Forelimb muscle (tissue), 1 donor: ENCODE data around the gene CCDC14. TPM values are rescaled to one million over a fixed set of nuclear protein-coding genes. Genes with fewer than 3 reads are reported as not detected.
"Not testable (repeated sequence)": the region's sequence is repeated elsewhere in the genome, so short reads cannot be mapped to it uniquely, and the experiment has no call there.

Experiments used
- DNase-seq: peaks from one replicate; pipeline ENCODE4 v3.0.0-alpha.2; 2013; ENCODE audit warnings: low read depth
- polyA plus RNA-seq: library from polyadenylated mRNA; unstranded; fragments of 120-200 nt; gene quantifications from one replicate; pipeline ENCODE4 v1.2.1, GENCODE V29; 2013; ENCODE audit not compliant: insufficient read length

The CCDC14 gene
- polyA plus RNA-seq, 1 donor = 53.9 TPM

GRCh38 chr3:123967260-123967659 is 6.2 kb upstream of the CCDC14 start:
- DNase-seq = not testable (repeated sequence)

GRCh38 chr3:123966799-123967198 is 5.8 kb upstream of the CCDC14 start:
- DNase-seq = not testable (repeated sequence)

- DNase-seq = not testable (repeated sequence)
Measured at GRCh38 chr3:123964793-123965192, 3.8 kb upstream of the CCDC14 start.

- no peak for DNase-seq
Measured at GRCh38 chr3:123961508-123961856, 453 bp upstream of the CCDC14 start.

- DNase-seq = no peak
Measured at GRCh38 chr3:123953735-123954134, 7.3 kb downstream of the CCDC14 start.

- no peak for DNase-seq
Measured at GRCh38 chr3:123952844-123953520, 8.0 kb downstream of the CCDC14 start.

GRCh38 chr3:123951522-123952447 is 9.2 kb downstream of the CCDC14 start:
- no peak for DNase-seq

GRCh38 chr3:123949641-123950040 is 11.4 kb downstream of the CCDC14 start:
- no peak for DNase-seq

GRCh38 chr3:123948449-123948848 is 12.6 kb downstream of the CCDC14 start:
- no peak for DNase-seq

GRCh38 chr3:123947482-123947881 is 13.5 kb downstream of the CCDC14 start:
- no peak for DNase-seq

GRCh38 chr3:123941542-123941941 is 19.5 kb downstream of the CCDC14 start:
- no peak for DNase-seq

GRCh38 chr3:123941121-123941520 is 19.9 kb downstream of the CCDC14 start:
- DNase-seq = no peak

GRCh38 chr3:123939706-123940105 is 21.3 kb downstream of the CCDC14 start:
- DNase-seq = no peak

- DNase-seq = no peak
Measured at GRCh38 chr3:123936400-123936799, 24.6 kb downstream of the CCDC14 start.

GRCh38 chr3:123935830-123936229 is 25.2 kb downstream of the CCDC14 start:
- no peak for DNase-seq

GRCh38 chr3:123934250-123934649 is 26.8 kb downstream of the CCDC14 start:
- DNase-seq = no peak

GRCh38 chr3:123930445-123930844 is 30.6 kb downstream of the CCDC14 start:
- no peak for DNase-seq

- no peak for DNase-seq
Measured at GRCh38 chr3:123929325-123929724, 31.7 kb downstream of the CCDC14 start.

GRCh38 chr3:123926396-123926795 is 34.6 kb downstream of the CCDC14 start:
- DNase-seq = no peak

GRCh38 chr3:123920868-123921267 is 40.2 kb downstream of the CCDC14 start:
- no peak for DNase-seq

- no peak for DNase-seq
Measured at GRCh38 chr3:123920383-123920782, 40.6 kb downstream of the CCDC14 start.

- no peak for DNase-seq
Measured at GRCh38 chr3:123919353-123919752, 41.7 kb downstream of the CCDC14 start.

GRCh38 chr3:123914829-123915228 is 46.2 kb downstream of the CCDC14 start:
- DNase-seq = no peak
